ENCODE measurements around the gene SLC25A41.

- TF ChIP-seq POLR2A (IDR thresholded peaks at IDR 0.05; ENCODE audit: low read length): no peak
- TF ChIP-seq GATA1 (IDR thresholded peaks at IDR 0.05; ENCODE audit: low read depth, low read length): no peak
Observed at GRCh38 chr19:6464070-6464873, 30.7 kb upstream of the SLC25A41 start, which contains the start of gene CRB3.
